HG03442 (cell line): Measurements from ENCODE around the gene ITPR2.
"Not testable (repeated sequence)": the region's sequence is repeated elsewhere in the genome, so short reads cannot be mapped to it uniquely, and the experiment has no call there.

Source experiments
- ATAC-seq: cut with Tn5 transposase; IDR thresholded peaks from one replicate; pipeline ENCODE4 v1.9.1; 2021; ENCODE audit warnings: mild to moderate bottlenecking, moderate library complexity; ENCODE audit not compliant: unreplicated experiment

The ITPR2 gene

DNA sequence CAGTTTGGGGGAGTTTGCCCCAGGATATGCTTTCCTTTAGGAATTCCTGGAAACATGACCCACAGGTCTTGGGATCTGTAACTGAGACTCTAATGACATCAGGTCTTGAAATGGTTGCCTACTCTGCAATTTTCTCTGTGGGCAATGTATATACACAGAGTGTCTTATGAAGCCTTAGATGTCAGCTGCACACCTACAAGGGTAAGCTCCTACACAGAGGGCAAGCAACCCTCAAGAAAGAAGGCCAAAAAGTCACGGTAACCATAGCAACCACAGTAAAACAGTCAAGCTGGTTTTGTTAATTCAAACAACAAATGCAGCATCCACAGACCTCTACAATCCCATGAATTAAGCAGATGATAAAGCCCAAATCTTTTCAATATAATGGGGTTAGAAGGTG, 344.6 kb downstream of the ITPR2 start:
- no peak for ATAC-seq

- ATAC-seq, result peak; percentile 85
These were observed 359.7 kb downstream of the ITPR2 start for GRCh38 chr12:26473291-26473690.

- peak; percentile 68 for ATAC-seq
These were observed 361.4 kb downstream of the ITPR2 start for GRCh38 chr12:26471560-26471959.

GRCh38 chr12:26469421-26470180, 363.4 kb downstream of the ITPR2 start:
- no peak for ATAC-seq

DNA sequence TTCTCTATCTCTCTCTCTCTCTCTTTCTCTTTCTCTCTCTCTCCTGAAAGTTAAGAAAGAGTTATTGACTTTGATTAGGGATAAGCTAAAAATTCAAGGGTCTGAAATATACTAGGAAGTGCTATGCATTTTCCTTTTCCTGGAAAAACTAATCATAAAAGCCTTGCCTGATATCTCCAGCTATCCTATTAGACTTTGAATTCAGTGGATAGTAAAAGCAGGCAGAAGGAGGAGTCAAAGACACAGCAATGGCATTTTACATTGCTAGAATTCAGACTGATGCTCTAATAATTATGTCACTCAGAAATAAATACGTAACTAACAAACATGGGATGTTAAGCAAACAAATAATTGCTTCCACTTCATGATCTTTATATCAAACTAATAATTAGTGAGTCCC, 365.6 kb downstream of the ITPR2 start:
- ATAC-seq, result no peak

GRCh38 chr12:26466726-26467125, 366.3 kb downstream of the ITPR2 start:
- no peak for ATAC-seq

- ATAC-seq, result no peak
These were observed 367.4 kb downstream of the ITPR2 start for GRCh38 chr12:26465419-26466097.

- no peak for ATAC-seq
These were observed 371.2 kb downstream of the ITPR2 start for GRCh38 chr12:26461776-26462175.

- no peak for ATAC-seq
These were observed 372.6 kb downstream of the ITPR2 start for GRCh38 chr12:26460361-26460760.

DNA sequence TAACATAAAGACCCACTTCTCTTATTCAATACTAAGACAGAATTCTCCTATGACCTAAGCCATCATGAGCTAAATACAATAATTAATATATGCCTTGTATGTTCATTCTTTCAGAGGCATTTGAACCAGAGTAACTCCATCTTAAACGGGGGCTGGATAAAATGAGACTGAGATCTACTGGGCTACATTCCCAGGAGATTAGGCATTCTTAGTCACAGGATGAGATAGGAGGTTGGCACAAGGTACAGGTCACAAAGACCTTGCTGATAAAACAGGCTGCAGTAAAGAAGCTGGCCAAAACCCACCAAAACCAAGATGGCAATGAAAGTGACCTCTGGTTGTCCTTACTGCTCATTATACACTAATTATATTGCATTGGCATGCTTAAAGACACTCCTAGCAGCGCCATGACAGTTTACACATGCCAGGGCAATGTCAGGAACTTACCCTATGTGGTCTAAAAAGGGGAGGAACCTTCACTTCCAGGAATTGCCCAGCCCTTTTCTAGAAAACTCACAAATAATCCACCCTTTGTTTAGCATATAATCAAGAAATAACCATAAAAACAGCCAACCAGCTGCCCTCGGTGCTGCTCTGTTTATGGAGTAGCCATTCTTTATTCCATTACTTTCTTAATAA, 376.9 kb downstream of the ITPR2 start:
- ATAC-seq, result no peak

DNA sequence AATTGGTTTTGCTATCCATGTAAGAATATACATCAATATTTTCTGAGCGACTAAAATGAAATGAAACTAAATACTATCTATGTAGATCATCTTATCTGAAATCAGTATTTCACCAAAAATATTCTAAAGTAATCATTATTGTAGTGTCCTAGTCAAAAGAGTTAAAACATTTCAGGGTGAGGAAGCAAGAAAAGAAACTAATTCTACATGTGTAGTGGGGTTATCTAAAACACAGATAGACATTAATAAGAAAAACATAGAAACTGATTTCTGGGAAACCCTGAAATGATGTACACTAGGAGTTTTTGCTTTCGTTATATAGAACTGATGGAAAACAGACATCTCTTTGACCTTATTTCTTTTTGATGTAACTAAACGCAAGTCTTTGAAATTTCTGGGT, 379.7 kb downstream of the ITPR2 start:
- ATAC-seq, result no peak

- ATAC-seq, result no peak
These were observed 380.5 kb downstream of the ITPR2 start for GRCh38 chr12:26452511-26452910.

- no peak for ATAC-seq
These were observed 381.2 kb downstream of the ITPR2 start for GRCh38 chr12:26451763-26452162.

DNA sequence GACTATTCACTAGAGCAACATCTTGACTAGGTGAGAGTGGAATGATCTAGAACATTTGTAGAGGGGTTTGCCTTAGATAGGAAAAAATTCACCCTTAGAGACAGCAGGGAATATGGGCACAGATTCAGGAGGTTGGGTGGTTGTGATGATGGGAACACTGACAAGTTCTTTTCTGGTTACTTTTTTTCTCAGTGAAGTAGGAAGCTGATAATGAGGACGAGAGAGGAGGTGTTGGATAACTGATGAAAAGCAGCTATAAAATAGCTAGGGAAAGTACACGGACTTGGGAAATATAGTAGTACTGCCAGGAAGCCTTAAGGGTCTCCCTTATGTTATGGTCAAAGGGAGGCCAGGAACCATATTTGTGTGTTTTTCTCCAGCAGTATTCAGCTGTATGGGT, 387.1 kb downstream of the ITPR2 start:
- no peak for ATAC-seq

DNA sequence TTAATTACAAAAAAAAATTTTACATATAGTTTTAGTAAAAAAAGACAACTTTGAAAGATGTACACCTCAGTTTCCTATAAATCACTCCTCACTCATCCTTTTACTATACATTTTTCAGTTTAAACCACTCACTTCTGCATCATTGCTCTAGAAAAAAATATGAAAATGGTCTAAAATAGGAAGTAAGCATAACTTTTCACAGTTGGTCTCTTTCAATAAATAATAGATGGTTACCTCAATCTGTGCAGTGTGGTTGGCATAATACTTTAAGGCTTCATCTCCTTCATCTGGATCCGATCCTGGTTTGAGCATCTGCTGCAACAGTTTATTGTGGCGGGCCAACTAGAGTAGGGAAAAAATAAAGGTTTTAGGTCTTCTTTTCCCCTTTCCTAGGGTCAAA, 389.7 kb downstream of the ITPR2 start:
- ATAC-seq, result no peak

DNA sequence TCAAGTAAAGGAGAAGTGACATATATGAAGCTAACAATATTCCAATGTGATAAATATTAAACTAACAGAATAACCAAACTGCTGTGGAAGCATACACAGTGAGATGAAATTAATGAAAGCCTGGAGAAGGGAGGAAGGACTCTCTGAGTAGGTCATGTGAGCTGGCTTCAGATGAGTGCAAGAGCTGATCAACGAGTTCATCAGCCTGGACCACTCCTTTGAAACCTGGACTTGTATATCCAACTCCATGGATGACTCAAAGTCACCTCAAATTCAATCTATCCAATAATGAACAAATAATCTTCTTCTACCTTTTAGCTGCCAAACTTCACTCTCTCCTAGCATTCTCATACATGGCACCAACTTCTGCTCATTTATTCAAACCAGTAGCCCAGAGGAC, 391.6 kb downstream of the ITPR2 start:
- no peak for ATAC-seq

DNA sequence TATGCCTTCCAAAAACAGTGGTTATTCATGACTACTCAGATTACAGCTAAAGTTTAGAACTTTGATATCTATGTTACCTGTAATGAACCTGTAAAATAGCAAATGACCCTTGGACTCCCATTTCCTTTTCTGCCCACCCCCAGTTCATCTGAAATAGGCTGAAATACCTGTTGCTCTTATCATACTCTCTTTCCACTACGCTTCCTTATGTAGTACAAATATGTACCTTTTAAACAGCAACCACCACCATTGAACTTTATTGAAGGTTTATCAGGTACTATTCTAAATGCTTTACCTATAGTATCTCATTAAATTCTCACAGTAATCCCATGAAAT, 398.0 kb downstream of the ITPR2 start:
- ATAC-seq, result no peak

DNA sequence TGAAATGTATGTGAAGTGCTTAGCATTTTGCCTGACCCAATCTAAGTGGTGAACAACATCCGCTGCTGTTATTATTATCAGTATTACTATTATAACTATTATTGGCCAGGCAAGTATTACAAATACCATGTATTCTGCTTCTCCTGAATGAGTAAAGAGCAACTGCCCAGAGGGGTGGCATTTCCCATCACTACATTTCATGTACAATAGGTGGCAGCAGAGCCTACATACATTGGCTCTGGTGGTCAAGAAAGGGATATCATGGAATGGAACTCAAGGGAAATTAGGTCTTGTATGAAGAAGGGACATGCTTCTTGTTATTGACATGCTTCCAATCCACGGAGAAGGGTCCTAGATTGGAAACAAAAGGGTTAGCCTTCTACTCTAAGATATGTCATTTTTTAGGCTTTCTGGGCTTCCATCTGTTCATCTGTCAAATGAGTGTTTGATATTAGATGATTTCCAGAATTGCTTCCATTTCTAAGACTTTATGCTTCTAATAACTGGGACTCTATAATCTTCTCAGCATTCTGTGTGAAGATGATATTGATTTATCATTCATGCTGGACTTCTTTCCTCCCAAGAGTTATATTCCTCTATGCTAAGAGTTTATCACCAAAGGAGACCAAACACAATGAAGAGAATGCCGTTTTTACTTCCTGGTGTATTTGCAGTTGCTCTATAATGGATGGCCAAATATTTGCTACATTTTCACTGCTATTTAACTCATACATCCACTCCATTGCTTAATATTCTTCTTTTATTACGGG, 398.5 kb downstream of the ITPR2 start:
- peak; percentile 57 for ATAC-seq

GRCh38 chr12:26433701-26434100, 399.3 kb downstream of the ITPR2 start:
- not testable (repeated sequence) for ATAC-seq

- ATAC-seq, result no peak
These were observed 401.8 kb downstream of the ITPR2 start for GRCh38 chr12:26431211-26431610.

- ATAC-seq, result not testable (repeated sequence)
These were observed 402.4 kb downstream of the ITPR2 start for GRCh38 chr12:26430596-26430995.
